Measurements from ENCODE around the gene RREB1.
A peak's percentile ranks its signal among the peaks of the same experiment; 100 is the strongest.
"Not testable (repeated sequence)": the region's sequence is repeated elsewhere in the genome, so short reads cannot be mapped to it uniquely, and the experiment has no call there.

Gene RREB1

GRCh38 chr6:7270320-7271204 is 162.8 kb downstream of the RREB1 start:
- Mint-ChIP-seq H3K27me3 (ENCODE audit: low read depth, poor library complexity) (peaks cover 2% of the 10 kb centered on the region), H3K4me3 (no peak overlapping the region), H3K27ac (no peak overlapping the region), H3K9me3 (peaks cover 10% of the 10 kb centered on the region), H3K4me1 (peaks cover 5% of the 10 kb centered on the region), H3K36me3 (ENCODE audit: low read depth) (no peaks in the 10 kb centered on the region)
- DNase-seq: no peak
- no peak for TF ChIP-seq CTCF (IDR thresholded peaks at IDR 0.05)

GRCh38 chr6:7271205-7271534 is 163.4 kb downstream of the RREB1 start:
- no peak for TF ChIP-seq CTCF (IDR thresholded peaks at IDR 0.05)
- DNase-seq: no peak
- Mint-ChIP-seq H3K27me3 (ENCODE audit: low read depth, poor library complexity) (peaks cover 2% of the 10 kb centered on the region), H3K36me3 (ENCODE audit: low read depth) (no peaks in the 10 kb centered on the region), H3K4me3 (no peak overlapping the region), H3K4me1 (peaks cover 5% of the 10 kb centered on the region), H3K27ac (no peak overlapping the region), H3K9me3 (peaks cover 6% of the 10 kb centered on the region)

- TF ChIP-seq CTCF (IDR thresholded peaks at IDR 0.05): no peak
- Mint-ChIP-seq H3K9me3 (no peaks in the 10 kb centered on the region), H3K27ac (no peak overlapping the region), H3K27me3 (ENCODE audit: low read depth, poor library complexity) (peaks cover 2% of the 10 kb centered on the region), H3K36me3 (ENCODE audit: low read depth) (no peaks in the 10 kb centered on the region), H3K4me1 (peaks cover 10% of the 10 kb centered on the region), H3K4me3 (no peak overlapping the region)
- no peak for DNase-seq
These were observed 165.9 kb downstream of the RREB1 start for GRCh38 chr6:7273709-7274108.

- not testable (repeated sequence) for H3K27me3 Mint-ChIP-seq (ENCODE audit: low read depth, poor library complexity); H3K4me3 Mint-ChIP-seq; H3K9me3 Mint-ChIP-seq; H3K27ac Mint-ChIP-seq; H3K36me3 Mint-ChIP-seq (ENCODE audit: low read depth); H3K4me1 Mint-ChIP-seq; DNase-seq
These were observed 166.8 kb downstream of the RREB1 start for GRCh38 chr6:7274525-7274924.

- H3K27me3 Mint-ChIP-seq (ENCODE audit: low read depth, poor library complexity): peaks cover 6% of the 10 kb centered on the region
- peaks cover 5% of the 10 kb centered on the region for H3K4me1 Mint-ChIP-seq
- H3K9me3 Mint-ChIP-seq: no peaks in the 10 kb centered on the region
- no peak for TF ChIP-seq CTCF (IDR thresholded peaks at IDR 0.05)
- no peak overlapping the region for H3K4me3 Mint-ChIP-seq
- H3K36me3 Mint-ChIP-seq (ENCODE audit: low read depth): no peaks in the 10 kb centered on the region
- no peak overlapping the region for H3K27ac Mint-ChIP-seq
- no peak for DNase-seq
These were observed 168.4 kb downstream of the RREB1 start for GRCh38 chr6:7276199-7276524.

- TF ChIP-seq CTCF (IDR thresholded peaks at IDR 0.05): no peak
- no peaks in the 10 kb centered on the region for H3K9me3 Mint-ChIP-seq
These were observed 174.5 kb downstream of the RREB1 start for GRCh38 chr6:7282097-7282906.

More at GRCh38 chr6:7282097-7282906, 174.5 kb downstream of the RREB1 start:
- Mint-ChIP-seq H3K4me3 (no peak overlapping the region), H3K4me1 (peaks cover 18% of the 10 kb centered on the region), H3K27ac (peak overlapping the region; percentile 68), H3K27me3 (ENCODE audit: low read depth, poor library complexity) (peaks cover 6% of the 10 kb centered on the region), H3K36me3 (ENCODE audit: low read depth) (peaks cover 28% of the 10 kb centered on the region)
- no peak for DNase-seq

All from nephron progenitor cell (in vitro differentiated cells).